Gastrocnemius medialis (tissue), 4 donors: ENCODE results near the gene RGS13.

Experiments used
- POLR2A ChIP-seq, 2 donors: fragments of 450-650 bp; IDR thresholded peaks; one replicate each; pipeline ENCODE4 v1.6.1; 2017; ENCODE audit warnings: antibody characterized with exemption in 2 of 2, mild to moderate bottlenecking in 2 of 2, moderate library complexity in 2 of 2
- TF ChIP-seq, protein P1 (sequence below), 5 experiments: fragments of 450-650 bp in 3 of 5; fragments of 200-600 bp in 2 of 5; sonication (generic) in 2 of 5; IDR thresholded peaks in 4 of 5; conservative IDR thresholded peaks in 1 of 5; 1 replicate in 4 of 5; 2 replicates in 1 of 5; pipeline ENCODE4 v1.5.1; 2016 to 2019; ENCODE audit warnings: antibody characterized with exemption in 5 of 5, mild to moderate bottlenecking in 3 of 5, moderate library complexity in 3 of 5

- TF ChIP-seq, protein P1, sequence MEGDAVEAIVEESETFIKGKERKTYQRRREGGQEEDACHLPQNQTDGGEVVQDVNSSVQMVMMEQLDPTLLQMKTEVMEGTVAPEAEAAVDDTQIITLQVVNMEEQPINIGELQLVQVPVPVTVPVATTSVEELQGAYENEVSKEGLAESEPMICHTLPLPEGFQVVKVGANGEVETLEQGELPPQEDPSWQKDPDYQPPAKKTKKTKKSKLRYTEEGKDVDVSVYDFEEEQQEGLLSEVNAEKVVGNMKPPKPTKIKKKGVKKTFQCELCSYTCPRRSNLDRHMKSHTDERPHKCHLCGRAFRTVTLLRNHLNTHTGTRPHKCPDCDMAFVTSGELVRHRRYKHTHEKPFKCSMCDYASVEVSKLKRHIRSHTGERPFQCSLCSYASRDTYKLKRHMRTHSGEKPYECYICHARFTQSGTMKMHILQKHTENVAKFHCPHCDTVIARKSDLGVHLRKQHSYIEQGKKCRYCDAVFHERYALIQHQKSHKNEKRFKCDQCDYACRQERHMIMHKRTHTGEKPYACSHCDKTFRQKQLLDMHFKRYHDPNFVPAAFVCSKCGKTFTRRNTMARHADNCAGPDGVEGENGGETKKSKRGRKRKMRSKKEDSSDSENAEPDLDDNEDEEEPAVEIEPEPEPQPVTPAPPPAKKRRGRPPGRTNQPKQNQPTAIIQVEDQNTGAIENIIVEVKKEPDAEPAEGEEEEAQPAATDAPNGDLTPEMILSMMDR (IDR thresholded peaks at IDR 0.05 in 4 of 5, conservative IDR thresholded peaks at IDR 0.05 in 1 of 5), result no peak
- no peak for TF ChIP-seq POLR2A (IDR thresholded peaks at IDR 0.05)
Measured at GRCh38 chr1:192632188-192632587, 3.8 kb upstream of the RGS13 start.
